Testis (tissue), 3 donors: ENCODE measurements around the gene SACM1L. TPM values are rescaled to one million over a fixed set of nuclear protein-coding genes. Genes with fewer than 3 reads are reported as not detected.

Experiments
- DNase-seq: peaks from one replicate; pipeline ENCODE4 v3.0.0-alpha.2; 2019
- H3K27ac ChIP-seq, 2 donors: fragments of 200-600 bp; sonication (generic); one replicate each; pipeline ENCODE4 v1.5.1; 2019
- H3K27me3 ChIP-seq: fragments of 200-600 bp; sonication (generic); one replicate; pipeline ENCODE4 v1.5.1; 2019
- H3K36me3 ChIP-seq: fragments of 200-600 bp; sonication (generic); one replicate; pipeline ENCODE4 v1.5.1; 2017; ENCODE audit warnings: low read depth; ENCODE audit errors: missing control alignments
- H3K4me1 ChIP-seq: fragments of 200-600 bp; sonication (generic); one replicate; pipeline ENCODE4 v1.5.1; 2019
- H3K4me3 ChIP-seq, 2 donors: fragments of 200-600 bp; sonication (generic); one replicate each; pipeline ENCODE4 v1.5.1; 2017 to 2019
- H3K9me3 ChIP-seq: fragments of 200-600 bp; sonication (generic); one replicate; pipeline ENCODE4 v1.5.1; 2017
- CTCF ChIP-seq, 3 experiments: fragments of 450-650 bp in 2 of 3; fragments of 200-600 bp in 1 of 3; sonication (generic) in 1 of 3; IDR thresholded peaks; one replicate each; pipeline ENCODE4 v1.5.1; 2016 to 2019; ENCODE audit warnings: antibody characterized with exemption in 3 of 3, mild to moderate bottlenecking in 2 of 3, moderate library complexity in 1 of 3
- POLR2A ChIP-seq: fragments of 450-650 bp; IDR thresholded peaks from one replicate; pipeline ENCODE4 v1.6.1; 2017; ENCODE audit warnings: antibody characterized with exemption, mild to moderate bottlenecking, moderate library complexity
- WGBS, 2 donors: methylation state at CpG; one replicate each; pipeline ENCODE4 v1.1.5; 2018; 5-methylcytosine and 5-hydroxymethylcytosine counted together
- intact Hi-C: fragments of 100-400 bp; cut with DNase I; formaldehyde crosslinking; loops from one replicate; pipeline ENCODE4 v1.15.1; 2023; ENCODE audit warnings: low total_unique reads
- polyA plus RNA-seq: library from polyadenylated mRNA; stranded (reverse); fragments of 350-450 nt; fragmentation: Illumina TruSeq; extraction: RNeasy Lipid Tissue Mini Kit (QIAGEN cat#74804); gene quantifications from one replicate; pipeline ENCODE4 v1.2.3, GENCODE V29; 2014; ENCODE audit warnings: low read depth, low replicate concordance; ENCODE audit not compliant: insufficient read depth
- total RNA-seq, 2 donors: library from RNA; depleted of rRNA; stranded (reverse); fragments of >200 nt; gene quantifications; one replicate each; pipeline ENCODE4 v1.2.3, GENCODE V29; 2016

Gene SACM1L
- total and polyA plus RNA-seq, 3 donors from 2014 or later: 25.9 to 60.1 (median 48.3) TPM

DNA sequence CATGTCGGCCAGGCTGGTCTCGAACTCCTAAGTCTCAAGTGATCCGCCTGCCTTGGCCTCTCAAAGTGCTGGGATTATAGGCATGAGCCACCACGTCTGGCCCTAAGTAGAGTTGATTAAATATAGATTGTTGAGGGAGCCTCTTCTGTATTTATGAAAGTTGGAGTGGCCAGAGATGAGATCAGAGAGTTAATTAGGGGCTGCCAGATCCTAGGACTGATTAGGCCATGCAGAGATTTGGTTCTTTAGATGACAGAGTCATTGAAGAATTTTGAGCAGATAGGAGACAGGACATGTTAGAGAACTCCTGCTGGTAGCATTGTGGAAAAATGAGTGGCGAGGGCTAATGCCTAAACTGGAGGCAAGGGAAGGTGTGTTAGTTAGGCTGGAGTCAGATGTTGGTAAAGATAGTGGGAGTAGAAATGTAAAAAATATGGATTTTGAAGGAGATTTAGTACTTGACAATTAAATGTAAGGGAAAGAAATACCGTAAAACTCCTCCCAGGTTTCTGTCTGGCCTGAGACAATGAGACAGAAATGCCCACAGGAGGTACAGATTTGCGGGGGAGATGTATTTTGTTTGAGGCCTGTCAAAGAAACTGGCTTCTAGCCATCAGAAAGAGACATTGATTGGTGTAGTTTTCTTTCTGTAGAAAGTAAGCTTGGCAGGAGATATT lies 23.4 kb downstream of the SACM1L start:
- H3K36me3 ChIP-seq: no peaks in the 10 kb centered on the region
- WGBS, 2 donors: 89 to 94% methylated on average over 7 of the region's 7 CpGs
- H3K27ac ChIP-seq: no peak overlapping the region
- intact Hi-C loops: no loop called here
- H3K27me3 ChIP-seq: no peaks in the 10 kb centered on the region
- H3K4me3 ChIP-seq: no peak overlapping the region
- DNase-seq: no peak
- no peak for TF ChIP-seq CTCF (IDR thresholded peaks at IDR 0.05)
- no peaks in the 10 kb centered on the region for H3K4me1 ChIP-seq
- no peaks in the 10 kb centered on the region for H3K9me3 ChIP-seq

DNA sequence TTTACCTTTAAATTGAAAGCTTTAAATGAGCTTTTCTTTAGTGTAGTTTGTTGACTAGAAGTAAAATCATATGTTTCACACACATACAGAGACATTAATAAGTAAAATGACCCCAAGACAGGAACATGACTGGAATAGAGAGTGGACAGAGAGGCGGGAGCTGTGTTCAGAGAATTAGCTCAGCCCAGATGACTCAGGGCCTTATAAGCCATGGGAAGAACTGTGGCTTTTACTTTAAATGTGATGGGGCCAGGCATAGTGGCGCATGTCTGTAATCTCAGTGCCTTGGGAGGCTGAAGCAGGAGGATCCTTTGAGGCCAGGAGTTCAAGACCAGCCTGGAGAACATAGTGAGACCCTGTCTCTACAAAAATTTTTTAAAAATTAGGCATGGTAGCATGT lies 26.7 kb downstream of the SACM1L start:
- 92 to 98% methylated on average over 2 of the region's 2 CpGs for whole genome bisulfite sequencing, 2 donors
- no peak overlapping the region for H3K27ac ChIP-seq
- no peak for TF ChIP-seq CTCF (IDR thresholded peaks at IDR 0.05)
- no peak for TF ChIP-seq POLR2A
- H3K9me3 ChIP-seq: no peaks in the 10 kb centered on the region
- H3K36me3 ChIP-seq: no peaks in the 10 kb centered on the region
- no peaks in the 10 kb centered on the region for H3K27me3 ChIP-seq
- no peaks in the 10 kb centered on the region for H3K4me1 ChIP-seq
- no peak for DNase-seq
- intact Hi-C loops: no loop called here
- H3K4me3 ChIP-seq: no peak overlapping the region

DNA sequence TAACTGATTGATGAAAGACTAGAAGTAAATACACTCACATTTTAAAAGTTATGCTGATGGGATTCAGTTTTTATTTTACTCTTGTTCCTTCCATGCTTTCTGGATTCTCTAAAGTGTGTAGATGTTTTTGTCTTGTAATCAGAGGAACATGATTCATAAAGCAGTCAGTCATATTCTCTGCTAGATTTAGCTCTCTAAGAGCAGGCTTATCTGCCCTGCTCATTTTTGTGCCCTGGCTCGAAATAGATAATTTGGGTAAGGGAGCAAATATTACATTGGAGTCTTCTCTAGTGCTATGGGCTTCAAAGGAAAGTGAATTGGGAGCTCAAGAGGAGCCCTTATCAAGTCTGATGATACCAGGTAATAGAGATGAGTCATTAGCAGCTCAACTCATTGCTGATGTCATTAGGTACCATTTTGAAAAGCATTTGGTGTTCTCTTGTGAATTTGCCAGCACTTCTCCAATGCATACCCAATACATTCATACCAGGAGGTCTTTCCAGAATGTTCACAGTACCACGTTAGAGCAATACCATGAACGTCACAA lies 27.7 kb downstream of the SACM1L start:
- DNase-seq: no peak
- 84 to 95% methylated on average over 3 of the region's 3 CpGs for WGBS, 2 donors
- H3K36me3 ChIP-seq: no peaks in the 10 kb centered on the region

GRCh38 chr3:45719655-45720487 lies 30.7 kb downstream of the SACM1L start:
- intact Hi-C loops: no loop called here
- WGBS, 2 donors: 53 to 65% methylated on average over 3 of the region's 3 CpGs
- TF ChIP-seq POLR2A (no peak), CTCF (IDR thresholded peaks at IDR 0.05) (no peak)
- Histone ChIP-seq H3K4me3 (no peak overlapping the region), H3K36me3 (no peaks in the 10 kb centered on the region), H3K27me3 (no peaks in the 10 kb centered on the region), H3K27ac (no peak overlapping the region), H3K4me1 (no peaks in the 10 kb centered on the region), H3K9me3 (no peaks in the 10 kb centered on the region)
- DNase-seq: no peak

More for the DNA sequence above, 27.7 kb downstream of the SACM1L start:
- intact Hi-C loops: no loop called here
- Histone ChIP-seq H3K9me3 (no peaks in the 10 kb centered on the region), H3K27me3 (no peaks in the 10 kb centered on the region), H3K4me1 (no peaks in the 10 kb centered on the region), H3K27ac (no peak overlapping the region), H3K4me3 (no peak overlapping the region)
- TF ChIP-seq CTCF (IDR thresholded peaks at IDR 0.05) (no peak), POLR2A (no peak)
